ENCODE data around the gene CCDC86. TPM values are rescaled to one million over a fixed set of nuclear protein-coding genes. Genes with fewer than 3 reads are reported as not detected.
"Not testable (repeated sequence)": the region's sequence is repeated elsewhere in the genome, so short reads cannot be mapped to it uniquely, and the experiment has no call there.

Gene CCDC86
- total and polyA plus RNA-seq, 3 donors from 2014 or later, result 60.7 to 134 (median 64.7) TPM

- intact Hi-C loops (cut with DNase I; ENCODE audit: low total_unique reads), result no loop called here
- no peaks in the 10 kb centered on the region for H3K36me3 ChIP-seq (ENCODE audit: low read depth, missing control alignments)
- no peak for TF ChIP-seq CTCF (IDR thresholded peaks at IDR 0.05)
- no peak for TF ChIP-seq POLR2A (IDR thresholded peaks at IDR 0.05)
- H3K4me3 ChIP-seq, result no peak overlapping the region
- H3K4me1 ChIP-seq, result no peaks in the 10 kb centered on the region
- WGBS, 2 donors, result 65 to 82% methylated on average over 4 of the region's 4 CpGs
- no peak overlapping the region for H3K27ac ChIP-seq
- DNase-seq, result no peak
- no peaks in the 10 kb centered on the region for H3K27me3 ChIP-seq
- H3K9me3 ChIP-seq, result no peaks in the 10 kb centered on the region
These were observed 23.9 kb upstream of the CCDC86 start for GRCh38 chr11:60818057-60818456.

- Histone ChIP-seq H3K4me3 (no peak overlapping the region), H3K4me1 (peaks cover 5% of the 10 kb centered on the region), H3K9me3 (no peaks in the 10 kb centered on the region), H3K27ac (no peak overlapping the region), H3K27me3 (no peaks in the 10 kb centered on the region), H3K36me3 (ENCODE audit: low read depth, missing control alignments) (no peaks in the 10 kb centered on the region)
- WGBS, 2 donors, result 81 to 84% methylated on average over 8 to 15 of the region's 15 CpGs
- DNase-seq, result no peak
- TF ChIP-seq POLR2A (IDR thresholded peaks at IDR 0.05), result no peak
- TF ChIP-seq CTCF (IDR thresholded peaks at IDR 0.05), result no peak
- intact Hi-C loops (cut with DNase I; ENCODE audit: low total_unique reads), result no loop called here
These were observed 19.9 kb upstream of the CCDC86 start for GRCh38 chr11:60821827-60822599.

DNA sequence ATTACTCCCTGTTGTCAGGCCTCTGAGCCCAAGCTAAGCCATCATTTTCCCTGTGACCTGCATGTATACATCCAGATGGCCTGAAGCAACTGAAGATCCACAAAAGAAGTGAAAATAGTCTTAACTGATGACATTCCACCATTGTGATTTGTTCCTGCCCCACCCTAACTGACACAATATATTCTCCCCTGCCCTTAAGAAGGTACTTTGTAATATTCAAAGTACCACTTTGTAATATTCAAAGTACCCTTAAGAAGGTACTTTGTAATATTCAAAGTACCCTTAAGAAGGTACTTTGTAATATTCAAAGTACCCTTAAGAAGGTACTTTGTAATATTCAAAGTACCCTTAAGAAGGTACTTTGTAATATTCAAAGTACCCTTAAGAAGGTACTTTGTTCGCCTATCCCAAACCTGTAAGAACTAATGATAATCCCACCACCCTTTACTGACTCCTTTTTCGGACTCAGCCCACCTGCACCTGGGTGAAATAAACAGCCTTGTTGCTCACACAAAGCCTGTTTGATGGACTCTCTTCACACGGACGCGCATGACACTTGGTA lies 18.1 kb upstream of the CCDC86 start:
- H3K9me3 ChIP-seq; H3K27me3 ChIP-seq; intact Hi-C loops (cut with DNase I; ENCODE audit: low total_unique reads); H3K36me3 ChIP-seq (ENCODE audit: low read depth, missing control alignments); DNase-seq; H3K4me1 ChIP-seq; H3K4me3 ChIP-seq; H3K27ac ChIP-seq: not testable (repeated sequence)
- 94 to 98% methylated on average over 5 of the region's 5 CpGs for WGBS, 2 donors

DNA sequence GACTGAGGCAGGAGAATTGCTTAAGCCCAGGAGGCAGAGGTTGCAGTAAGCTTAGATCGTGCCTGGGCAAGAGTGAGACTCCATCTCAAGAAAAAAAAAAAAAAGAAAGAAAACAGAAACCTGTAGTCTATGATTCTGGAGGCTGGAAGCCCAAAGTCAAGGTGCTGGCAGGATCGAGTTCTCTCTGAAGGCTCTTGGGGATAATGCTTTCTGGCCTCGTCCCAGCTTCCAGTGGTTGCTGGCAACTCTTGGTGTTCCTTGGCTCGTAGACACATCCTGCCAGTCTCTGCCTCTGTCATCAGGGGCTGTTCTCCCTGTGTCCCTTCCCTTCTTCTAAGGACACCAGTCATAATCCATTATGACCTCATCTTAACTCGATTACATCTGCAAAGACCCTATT lies 16.8 kb upstream of the CCDC86 start:
- Histone ChIP-seq H3K27me3 (no peaks in the 10 kb centered on the region), H3K4me1 (peaks cover 9% of the 10 kb centered on the region), H3K9me3 (no peaks in the 10 kb centered on the region), H3K4me3 (no peak overlapping the region), H3K36me3 (ENCODE audit: low read depth, missing control alignments) (no peaks in the 10 kb centered on the region), H3K27ac (no peak overlapping the region)
- intact Hi-C loops (cut with DNase I; ENCODE audit: low total_unique reads), result no loop called here
- no peak for DNase-seq
- 90 to 95% methylated on average over 5 of the region's 5 CpGs for WGBS, 2 donors
- no peak for TF ChIP-seq CTCF (IDR thresholded peaks at IDR 0.05)
- no peak for TF ChIP-seq POLR2A (IDR thresholded peaks at IDR 0.05)

DNA sequence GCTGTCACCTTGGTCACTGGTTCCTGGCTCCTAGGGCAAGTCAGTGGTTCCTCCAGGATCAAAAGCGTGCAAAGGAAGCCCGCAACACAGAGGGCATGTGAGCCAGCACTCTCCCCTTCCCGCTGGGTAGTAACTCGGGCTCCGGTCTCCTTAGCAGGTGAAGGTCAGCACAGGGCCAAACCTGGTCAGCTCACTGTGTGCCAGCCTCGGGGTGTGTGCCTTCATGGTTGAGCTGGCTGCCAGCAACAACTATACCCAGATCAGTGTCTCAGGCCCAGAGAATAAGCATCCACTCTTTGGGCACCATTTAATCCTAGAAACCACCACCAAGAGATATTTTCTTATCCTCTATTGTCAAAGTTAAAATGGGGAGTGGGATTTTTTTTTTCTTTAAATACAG lies 16.1 kb upstream of the CCDC86 start:
- intact Hi-C loops (cut with DNase I; ENCODE audit: low total_unique reads), result no loop called here
- no peak for TF ChIP-seq CTCF (IDR thresholded peaks at IDR 0.05)
- DNase-seq, result no peak
- Histone ChIP-seq H3K27me3 (no peaks in the 10 kb centered on the region), H3K27ac (no peak overlapping the region), H3K4me3 (no peak overlapping the region), H3K36me3 (ENCODE audit: low read depth, missing control alignments) (no peaks in the 10 kb centered on the region), H3K4me1 (peaks cover 9% of the 10 kb centered on the region), H3K9me3 (no peaks in the 10 kb centered on the region)
- WGBS, 2 donors, result 95% methylated on average over 6 of the region's 6 CpGs; no CpG with 5 or more reads in 1 of the 2 donors
